ENCODE results near the gene PDZRN3. TPM values are rescaled to one million over a fixed set of nuclear protein-coding genes. Genes with fewer than 3 reads are reported as not detected.

Gene PDZRN3
- total and polyA plus RNA-seq, 2 of the 13 experiments (the other 11 are each of a cell fraction or from before 2014, with no cell fraction given): not detected

- Histone ChIP-seq H4K20me1 (ENCODE audit: insufficient read depth, low read length) (no peaks in the 10 kb centered on the region), H3K9ac (ENCODE audit: insufficient read depth, low read depth, low read length) (no peak overlapping the region), H3K27ac (ENCODE audit: extremely low read length, insufficient read depth, low read length) (no peak overlapping the region), H2AFZ (ENCODE audit: low read length) (no peak overlapping the region), H3K36me3 (replicated peaks in 1 of 2; ENCODE audit: control insufficient read depth in 1 of 2, insufficient read depth in 2 of 2, low read length in 2 of 2) (no peaks in the 10 kb centered on the region), H3K4me3 (replicated peaks in 1 of 3; ENCODE audit: insufficient read depth in 1 of 3, low read depth in 2 of 3, low read length in 3 of 3) (no peak overlapping the region), H3K4me2 (ENCODE audit: low read depth, low read length) (no peak overlapping the region), H3K79me2 (ENCODE audit: insufficient read depth, low read length) (no peaks in the 10 kb centered on the region), H3K9me3 (ENCODE audit: low read length) (no peaks in the 10 kb centered on the region), H3K4me1 (ENCODE audit: insufficient read depth, low read length) (peaks cover 9% of the 10 kb centered on the region), H3K27me3 (ENCODE audit: control insufficient read depth in 1 of 2, insufficient read depth in 2 of 2, low read length in 2 of 2) (no peaks in the 10 kb centered on the region)
- ChIA-PET POLR2A (no interaction called here), CTCF (ENCODE audit: low intra/inter-chr PET ratio, low total read pairs) (no interaction called here)
- ATAC-seq (no peak), DNase-seq (ENCODE audit: low spot score) (no peak), FAIRE-seq (no peak)
- intact Hi-C loops (cut with micrococcal nuclease; ENCODE audit: unreplicated experiment): no loop called here
- in situ Hi-C loops (cut with HindIII; ENCODE audit: extremely low pct_ligation_motif_present, low pct_unique_long_range_greater_than_20kb): no loop called here
- TF ChIP-seq CREB1 (IDR thresholded peaks at IDR 0.05) (no peak), CREB1 (CRISPR knock-in tag; IDR thresholded peaks at IDR 0.05) (no peak), ZSCAN21 (CRISPR knock-in tag; IDR thresholded peaks at IDR 0.05; ENCODE audit: borderline replicate concordance) (no peak), ZFP82 (CRISPR knock-in tag; IDR thresholded peaks at IDR 0.05; ENCODE audit: borderline replicate concordance) (no peak), GABPB1 (CRISPR knock-in tag; IDR thresholded peaks at IDR 0.05) (no peak), TCF7 (IDR thresholded peaks at IDR 0.05; ENCODE audit: low read depth) (no peak), CHCHD3 (CRISPR knock-in tag; IDR thresholded peaks at IDR 0.05) (no peak), ATF1 (CRISPR knock-in tag; IDR thresholded peaks at IDR 0.05) (no peak), SRSF1 (optimal IDR thresholded peaks at IDR 0.05; ENCODE audit: low read depth, low read length) (no peak), KDM5B (CRISPR knock-in tag; IDR thresholded peaks at IDR 0.05; ENCODE audit: borderline replicate concordance) (no peak), KLF6 (CRISPR knock-in tag; IDR thresholded peaks at IDR 0.05) (no peak), TCF7L2 (IDR thresholded peaks at IDR 0.05; ENCODE audit: low read depth, low read length) (no peak), ZNF333 (CRISPR knock-in tag; IDR thresholded peaks at IDR 0.05; ENCODE audit: borderline replicate concordance) (no peak)
- TF ChIP-seq, protein P1, sequence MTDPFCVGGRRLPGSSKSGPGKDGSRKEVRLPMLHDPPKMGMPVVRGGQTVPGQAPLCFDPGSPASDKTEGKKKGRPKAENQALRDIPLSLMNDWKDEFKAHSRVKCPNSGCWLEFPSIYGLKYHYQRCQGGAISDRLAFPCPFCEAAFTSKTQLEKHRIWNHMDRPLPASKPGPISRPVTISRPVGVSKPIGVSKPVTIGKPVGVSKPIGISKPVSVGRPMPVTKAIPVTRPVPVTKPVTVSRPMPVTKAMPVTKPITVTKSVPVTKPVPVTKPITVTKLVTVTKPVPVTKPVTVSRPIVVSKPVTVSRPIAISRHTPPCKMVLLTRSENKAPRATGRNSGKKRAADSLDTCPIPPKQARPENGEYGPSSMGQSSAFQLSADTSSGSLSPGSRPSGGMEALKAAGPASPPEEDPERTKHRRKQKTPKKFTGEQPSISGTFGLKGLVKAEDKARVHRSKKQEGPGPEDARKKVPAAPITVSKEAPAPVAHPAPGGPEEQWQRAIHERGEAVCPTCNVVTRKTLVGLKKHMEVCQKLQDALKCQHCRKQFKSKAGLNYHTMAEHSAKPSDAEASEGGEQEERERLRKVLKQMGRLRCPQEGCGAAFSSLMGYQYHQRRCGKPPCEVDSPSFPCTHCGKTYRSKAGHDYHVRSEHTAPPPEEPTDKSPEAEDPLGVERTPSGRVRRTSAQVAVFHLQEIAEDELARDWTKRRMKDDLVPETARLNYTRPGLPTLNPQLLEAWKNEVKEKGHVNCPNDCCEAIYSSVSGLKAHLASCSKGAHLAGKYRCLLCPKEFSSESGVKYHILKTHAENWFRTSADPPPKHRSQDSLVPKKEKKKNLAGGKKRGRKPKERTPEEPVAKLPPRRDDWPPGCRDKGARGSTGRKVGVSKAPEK (CRISPR knock-in tag; IDR thresholded peaks at IDR 0.05; ENCODE audit: borderline replicate concordance): no peak
- no TSS peak for BruUV-seq (replicated peaks)
These were observed 13.6 kb downstream of the PDZRN3 start for GRCh38 chr3:73611176-73611575.

All from HepG2 (cell line).